PFSK-1 (cell line): ENCODE measurements around the gene TBPL1.

ENCODE experiments used
- FOXP2 ChIP-seq: optimal IDR thresholded peaks from 2 replicates; pipeline ENCODE3; 2011; ENCODE audit warnings: borderline replicate concordance, control low read depth, inconsistent platforms; ENCODE audit not compliant: insufficient read depth; ENCODE audit errors: extremely low read length, extremely low read depth
- POLR2AphosphoS5 ChIP-seq: IDR thresholded peaks from 2 replicates; pipeline ENCODE4 v1.6.1; 2012; ENCODE audit warnings: low read depth, mild to moderate bottlenecking, control low read depth, low read length, moderate library complexity
- REST ChIP-seq, 2 experiments: IDR thresholded peaks; 2 replicates each; pipeline versions ENCODE4 v1.6.1 to v1.8.0; 2011 to 2012; ENCODE audit warnings: low read depth in 2 of 2, low read length in 2 of 2, control low read depth in 1 of 2, inconsistent platforms in 1 of 2, mild to moderate bottlenecking in 1 of 2, moderate library complexity in 1 of 2; ENCODE audit not compliant: insufficient read depth in 1 of 2
- SIN3A ChIP-seq: IDR thresholded peaks from 2 replicates; pipeline ENCODE4 v1.6.1; 2012; ENCODE audit warnings: mild to moderate bottlenecking, low read length, moderate library complexity, borderline replicate concordance; ENCODE audit not compliant: insufficient read depth
- TAF1 ChIP-seq: IDR thresholded peaks from 2 replicates; pipeline ENCODE4 v1.6.1; 2012; ENCODE audit warnings: low read length, control low read depth, borderline replicate concordance; ENCODE audit not compliant: insufficient read depth

- TF ChIP-seq POLR2AphosphoS5 (no peak), TAF1 (no peak), REST (IDR thresholded peaks at IDR 0.05; ENCODE audit: insufficient read depth in 1 of 2, low read depth in 2 of 2, low read length in 2 of 2) (no peak), SIN3A (no peak), FOXP2 (no peak)
Observed at GRCh38 chr6:133986942-133987341, 33.9 kb downstream of the TBPL1 start.
